ENCODE results near the gene COX10. TPM values are rescaled to one million over a fixed set of nuclear protein-coding genes. Genes with fewer than 3 reads are reported as not detected.
"Not testable (repeated sequence)": the region's sequence is repeated elsewhere in the genome, so short reads cannot be mapped to it uniquely, and the experiment has no call there.

The COX10 gene
- total RNA-seq, 1 experiment from 2014 or later = 13.4 TPM

- Histone ChIP-seq H3K4me3 (ENCODE audit: low read depth in 2 of 2, low read length in 2 of 2) (no peak overlapping the region), H3K27ac (ENCODE audit: low read length) (no peak overlapping the region), H3K36me3 (ENCODE audit: control insufficient read depth, insufficient read depth, low read length) (no peaks in the 10 kb centered on the region), H3K4me1 (ENCODE audit: control insufficient read depth, insufficient read depth, low read length) (peaks cover 5% of the 10 kb centered on the region; the same call in 1 of the 2 replicates), H3K9me3 (ENCODE audit: control insufficient read depth, insufficient read depth, low read depth, low read length) (no peaks in the 10 kb centered on the region), H3K27me3 (ENCODE audit: control insufficient read depth, insufficient read depth, low read length) (no peaks in the 10 kb centered on the region)
- in situ Hi-C loops (cut with HindIII; ENCODE audit: low pct_unique_long_range_greater_than_20kb, low sequenced_read_pairs) (no loop called here), intact Hi-C loops (cut with micrococcal nuclease; ENCODE audit: unreplicated experiment) (no loop called here)
- BruUV-seq (replicated peaks) = no TSS peak
- TF ChIP-seq POLR2AphosphoS5 (IDR thresholded peaks at IDR 0.05; ENCODE audit: low read depth, low read length) (no peak), REST (IDR thresholded peaks at IDR 0.05; ENCODE audit: insufficient read depth in 1 of 2, low read depth in 2 of 2, low read length in 1 of 2) (no peak), SIN3A (IDR thresholded peaks at IDR 0.05; ENCODE audit: borderline replicate concordance, insufficient read depth, low read depth, low read length) (no peak), CTCF (IDR thresholded peaks at IDR 0.05) (no peak), TCF7L2 (IDR thresholded peaks at IDR 0.05; ENCODE audit: low read depth, low read length) (no peak)
- CTCF ChIA-PET = no interaction called here
- no peak for ATAC-seq
- DNase-seq (ENCODE audit: low read depth, low spot score) = no peak
- POLR2A ChIA-PET = no interaction called here
Observed at GRCh38 chr17:14227052-14227451, 157.7 kb downstream of the COX10 start.

GRCh38 chr17:14228903-14229302, 159.6 kb downstream of the COX10 start:
- ATAC-seq = no peak; the same call in 1 of the 2 replicates
- DNase-seq (ENCODE audit: low read depth, low spot score) = no peak
- Histone ChIP-seq H3K4me1 (ENCODE audit: control insufficient read depth, insufficient read depth, low read length) (peaks cover 5% of the 10 kb centered on the region; the same call in 1 of the 2 replicates), H3K4me3 (ENCODE audit: low read depth in 2 of 2, low read length in 2 of 2) (no peak overlapping the region), H3K27me3 (ENCODE audit: control insufficient read depth, insufficient read depth, low read length) (no peaks in the 10 kb centered on the region), H3K36me3 (ENCODE audit: control insufficient read depth, insufficient read depth, low read length) (no peaks in the 10 kb centered on the region), H3K27ac (ENCODE audit: low read length) (no peak overlapping the region), H3K9me3 (ENCODE audit: control insufficient read depth, insufficient read depth, low read depth, low read length) (no peaks in the 10 kb centered on the region)
- CTCF ChIA-PET = no interaction called here
- BruUV-seq (replicated peaks) = no TSS peak
- in situ Hi-C loops (cut with HindIII; ENCODE audit: low pct_unique_long_range_greater_than_20kb, low sequenced_read_pairs) = no loop called here
- intact Hi-C loops (cut with micrococcal nuclease; ENCODE audit: unreplicated experiment) = no loop called here
- POLR2A ChIA-PET = no interaction called here
- TF ChIP-seq CTCF (IDR thresholded peaks at IDR 0.05) = no peak
- TF ChIP-seq SIN3A (IDR thresholded peaks at IDR 0.05; ENCODE audit: borderline replicate concordance, insufficient read depth, low read depth, low read length) = no peak
- no peak for TF ChIP-seq POLR2AphosphoS5 (IDR thresholded peaks at IDR 0.05; ENCODE audit: low read depth, low read length)
- TF ChIP-seq TCF7L2 (IDR thresholded peaks at IDR 0.05; ENCODE audit: low read depth, low read length) = no peak
- no peak for TF ChIP-seq REST (IDR thresholded peaks at IDR 0.05; ENCODE audit: insufficient read depth in 1 of 2, low read depth in 2 of 2, low read length in 1 of 2)

GRCh38 chr17:14231187-14231586, 161.9 kb downstream of the COX10 start:
- DNase-seq (ENCODE audit: low read depth, low spot score); H3K9me3 ChIP-seq (ENCODE audit: control insufficient read depth, insufficient read depth, low read depth, low read length); H3K27me3 ChIP-seq (ENCODE audit: control insufficient read depth, insufficient read depth, low read length); intact Hi-C loops (cut with micrococcal nuclease; ENCODE audit: unreplicated experiment); H3K4me1 ChIP-seq (ENCODE audit: control insufficient read depth, insufficient read depth, low read length); POLR2A ChIA-PET; BruUV-seq (replicated peaks); CTCF ChIA-PET; H3K36me3 ChIP-seq (ENCODE audit: control insufficient read depth, insufficient read depth, low read length); ATAC-seq; H3K4me3 ChIP-seq (ENCODE audit: low read depth in 2 of 2, low read length in 2 of 2); H3K27ac ChIP-seq (ENCODE audit: low read length); in situ Hi-C loops (cut with HindIII; ENCODE audit: low pct_unique_long_range_greater_than_20kb, low sequenced_read_pairs): not testable (repeated sequence)

GRCh38 chr17:14235047-14235446, 165.7 kb downstream of the COX10 start:
- BruUV-seq (replicated peaks); H3K27me3 ChIP-seq (ENCODE audit: control insufficient read depth, insufficient read depth, low read length); H3K4me3 ChIP-seq (ENCODE audit: low read depth in 2 of 2, low read length in 2 of 2); H3K36me3 ChIP-seq (ENCODE audit: control insufficient read depth, insufficient read depth, low read length); H3K4me1 ChIP-seq (ENCODE audit: control insufficient read depth, insufficient read depth, low read length); intact Hi-C loops (cut with micrococcal nuclease; ENCODE audit: unreplicated experiment); H3K27ac ChIP-seq (ENCODE audit: low read length); in situ Hi-C loops (cut with HindIII; ENCODE audit: low pct_unique_long_range_greater_than_20kb, low sequenced_read_pairs); H3K9me3 ChIP-seq (ENCODE audit: control insufficient read depth, insufficient read depth, low read depth, low read length); CTCF ChIA-PET; DNase-seq (ENCODE audit: low read depth, low spot score); ATAC-seq; POLR2A ChIA-PET: not testable (repeated sequence)
